Measurements from ENCODE around the gene DMD.

Gene DMD

GRCh38 chrX:31563792-31564191 is 1647.6 kb downstream of the DMD start:
- DNase-seq: no peak

DNA sequence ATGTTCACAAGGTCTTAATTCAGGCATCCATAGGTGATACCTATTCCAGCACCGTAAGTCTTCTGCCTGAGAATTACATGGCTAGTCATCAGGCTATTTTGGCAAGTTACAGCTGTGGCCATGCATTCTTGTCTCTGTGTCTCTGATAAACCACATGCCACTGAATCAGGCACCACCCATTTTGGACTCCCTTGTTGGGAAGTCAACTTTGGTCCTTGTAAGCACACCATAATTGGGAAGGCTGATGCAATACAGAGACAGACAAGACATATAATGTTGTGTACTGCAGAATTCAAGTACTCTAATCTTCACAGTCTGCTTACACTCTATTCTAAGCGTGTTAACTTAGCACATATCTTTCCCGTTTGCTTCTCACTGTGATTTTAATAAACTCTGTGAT is 1655.8 kb downstream of the DMD start:
- DNase-seq: no peak

GRCh38 chrX:31551913-31552312 is 1659.4 kb downstream of the DMD start:
- DNase-seq: no peak

DNA sequence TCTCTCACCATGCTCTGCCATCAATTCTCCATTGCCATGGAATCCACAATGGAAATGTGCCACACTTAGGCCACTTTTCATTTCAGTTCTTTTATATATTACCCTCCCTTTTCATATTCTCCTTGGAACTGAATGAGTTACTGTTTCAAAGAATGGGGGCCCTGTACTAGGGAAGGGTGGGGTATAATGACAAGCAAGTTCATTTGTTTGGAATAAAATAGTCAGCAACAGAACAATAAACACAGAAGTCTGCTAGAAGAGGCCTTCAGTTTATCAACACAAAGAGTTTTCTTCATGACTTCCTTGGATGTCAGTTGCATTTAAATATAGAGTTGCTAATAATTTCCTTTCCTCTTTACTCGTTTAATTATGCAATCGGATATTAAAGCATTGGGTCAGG is 1661.2 kb downstream of the DMD start:
- no peak for DNase-seq

DNA sequence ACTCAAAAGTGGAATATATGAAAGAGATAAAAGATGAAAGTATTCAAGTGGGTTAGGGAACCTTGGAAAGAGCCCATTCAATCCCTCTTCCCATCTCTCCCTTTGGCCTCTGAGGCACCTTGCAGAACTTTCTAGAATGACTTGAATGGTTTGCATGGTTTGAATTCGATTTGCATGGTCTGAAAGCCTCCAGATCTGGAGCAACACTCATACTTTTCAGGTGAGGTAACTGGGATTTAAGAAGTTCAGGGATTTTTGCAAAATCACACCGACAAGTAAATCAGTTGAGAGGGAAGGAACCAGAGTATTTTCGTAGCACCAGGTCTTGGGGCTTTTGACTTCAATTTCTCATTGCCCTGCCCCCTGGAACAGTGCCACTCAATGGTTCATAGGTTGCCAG is 1663.5 kb downstream of the DMD start:
- DNase-seq: no peak

GRCh38 chrX:31547416-31547815 is 1663.9 kb downstream of the DMD start:
- no peak for DNase-seq

DNA sequence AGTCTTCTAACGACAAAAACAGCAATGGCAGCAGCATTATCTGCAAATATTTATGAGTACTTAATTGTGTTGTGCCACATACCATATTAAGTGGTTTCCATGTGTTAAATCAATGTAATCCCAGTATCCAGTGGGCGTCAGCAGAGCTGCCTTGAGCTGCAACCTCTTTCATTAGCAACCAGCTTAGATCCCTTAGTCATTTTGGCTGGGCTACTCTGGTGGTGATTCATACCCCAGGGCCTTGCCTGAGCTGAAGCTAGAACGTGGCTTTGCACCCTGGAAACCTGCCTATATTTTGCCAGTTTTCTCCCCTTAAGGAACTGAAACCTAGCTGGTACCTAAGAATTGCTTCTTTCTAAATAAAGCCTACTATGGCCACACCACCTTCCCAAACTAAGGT is 1665.2 kb downstream of the DMD start:
- DNase-seq: no peak

- DNase-seq: no peak
These were observed 1665.6 kb downstream of the DMD start for GRCh38 chrX:31545726-31546125.

- no peak for DNase-seq
These were observed 1666.2 kb downstream of the DMD start for GRCh38 chrX:31545191-31545590.

GRCh38 chrX:31543634-31544033 is 1667.7 kb downstream of the DMD start:
- no peak for DNase-seq

DNA sequence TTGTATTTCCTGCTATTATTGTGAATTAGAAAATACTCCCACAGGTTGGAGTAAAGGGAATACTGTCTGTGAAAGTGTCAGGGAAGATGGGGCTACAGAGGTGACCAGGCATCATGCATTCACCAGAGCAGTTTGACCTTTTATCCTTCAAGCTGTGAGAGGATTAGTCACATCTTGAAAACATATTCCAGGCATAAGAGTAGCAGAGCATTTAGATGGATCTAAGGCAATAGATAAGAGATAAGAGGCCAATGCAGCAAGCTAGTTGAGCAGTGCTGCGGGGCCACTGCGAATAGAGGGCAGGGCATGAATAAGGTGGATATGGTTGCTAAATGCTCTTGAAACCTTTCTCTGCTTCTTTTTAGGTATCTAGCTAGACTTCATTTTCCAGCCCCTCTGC is 1668.8 kb downstream of the DMD start:
- DNase-seq: no peak

GRCh38 chrX:31540313-31540712 is 1671.0 kb downstream of the DMD start:
- no peak for DNase-seq

- no peak for DNase-seq
These were observed 1683.8 kb downstream of the DMD start for GRCh38 chrX:31527455-31528126.

DNA sequence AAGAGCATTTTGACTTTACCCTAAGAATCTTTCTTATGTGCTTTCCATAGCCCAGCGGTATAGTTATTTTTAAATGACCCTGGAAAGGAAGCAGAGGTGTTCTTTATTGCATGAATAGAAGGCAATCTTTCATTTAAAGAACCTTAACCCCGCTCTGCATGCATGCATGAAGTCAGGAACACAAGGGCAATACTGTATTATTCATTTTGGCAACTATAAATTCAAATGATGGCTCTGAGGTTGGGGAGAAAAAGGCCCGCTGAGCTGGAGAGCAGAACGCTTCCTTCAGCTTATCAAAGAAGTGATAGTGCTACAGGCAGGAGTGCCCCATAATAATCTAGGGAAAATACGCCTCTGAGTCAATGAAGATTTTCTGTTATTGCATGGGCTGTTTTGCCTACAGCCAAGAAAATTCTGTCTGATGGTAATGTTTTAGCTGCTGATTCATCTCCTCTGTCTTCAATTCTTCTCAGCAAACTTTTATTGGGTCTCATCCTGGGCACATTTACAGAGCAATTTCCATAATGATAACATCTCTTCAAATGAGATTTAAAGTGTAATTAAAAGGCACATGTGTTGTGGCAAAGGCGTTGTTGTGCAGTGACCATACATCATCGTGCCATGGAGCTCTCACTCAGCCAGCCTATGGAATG is 1687.3 kb downstream of the DMD start:
- DNase-seq: no peak

- no peak for DNase-seq
These were observed 1688.6 kb downstream of the DMD start for GRCh38 chrX:31522760-31523159.

- DNase-seq: no peak
These were observed 1689.4 kb downstream of the DMD start for GRCh38 chrX:31521941-31522340.

- DNase-seq: no peak
These were observed 1694.8 kb downstream of the DMD start for GRCh38 chrX:31516527-31516926.

DNA sequence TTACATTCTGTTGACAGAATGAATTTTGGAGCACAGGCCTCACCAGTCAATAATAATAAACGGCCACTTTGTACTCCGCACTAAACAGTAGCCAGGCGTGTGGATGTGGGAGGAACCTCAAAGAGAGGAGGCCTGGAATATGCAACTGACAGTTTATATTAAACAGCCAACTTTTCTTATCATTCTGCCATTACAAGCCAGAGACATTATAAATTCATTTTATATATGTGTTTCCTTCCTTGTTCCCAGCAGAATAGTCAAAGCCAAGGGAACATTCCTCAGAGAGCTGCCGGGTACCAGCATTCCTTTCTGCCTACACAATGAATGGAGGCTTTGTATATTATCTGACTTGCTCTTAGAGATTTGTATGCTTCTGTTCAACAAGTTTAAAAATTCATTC is 1703.0 kb downstream of the DMD start:
- no peak for DNase-seq

- DNase-seq: no peak
These were observed 1704.4 kb downstream of the DMD start for GRCh38 chrX:31506928-31507327.

DNA sequence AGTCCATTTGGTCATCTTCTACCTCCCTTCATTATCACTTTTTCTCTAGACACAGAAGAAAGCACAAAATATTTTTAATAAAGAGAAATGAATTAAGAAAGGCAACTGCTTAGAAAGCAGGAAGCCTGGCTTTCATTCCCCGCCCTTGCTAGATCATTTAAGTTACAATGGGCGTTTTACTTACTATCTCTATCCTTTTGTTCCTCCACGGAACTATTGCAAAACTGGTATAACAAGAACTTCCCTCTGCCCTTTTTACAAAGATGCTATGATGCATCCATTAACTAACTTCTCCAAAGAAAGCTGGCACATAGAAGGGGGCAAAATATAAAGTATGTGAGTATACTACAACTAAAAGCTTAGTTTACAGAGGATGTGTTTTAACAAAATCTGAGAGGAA is 1705.0 kb downstream of the DMD start:
- DNase-seq: no peak

- no peak for DNase-seq
These were observed 1710.4 kb downstream of the DMD start for GRCh38 chrX:31500921-31501320.

- no peak for DNase-seq
These were observed 1712.2 kb downstream of the DMD start for GRCh38 chrX:31499109-31499508.

DNA sequence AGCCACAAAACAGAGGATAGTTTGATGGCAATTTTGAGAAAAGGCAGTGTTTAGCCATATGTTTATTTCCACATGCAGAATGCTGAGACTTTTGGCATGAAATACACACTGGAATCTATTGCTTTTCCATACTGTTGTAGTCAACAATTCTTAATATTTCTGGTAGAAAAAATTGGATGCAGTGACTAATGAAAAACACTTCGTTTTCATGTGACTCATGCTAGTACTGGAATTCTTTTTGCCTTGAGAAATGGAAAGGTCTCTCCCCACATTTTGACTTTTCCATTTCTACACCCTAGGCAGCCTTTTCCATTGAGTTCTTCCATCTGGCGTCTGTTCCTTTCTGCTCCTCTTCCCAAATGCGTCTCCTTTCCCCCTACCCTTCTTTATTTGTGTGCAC is 1714.3 kb downstream of the DMD start:
- DNase-seq: no peak

DNA sequence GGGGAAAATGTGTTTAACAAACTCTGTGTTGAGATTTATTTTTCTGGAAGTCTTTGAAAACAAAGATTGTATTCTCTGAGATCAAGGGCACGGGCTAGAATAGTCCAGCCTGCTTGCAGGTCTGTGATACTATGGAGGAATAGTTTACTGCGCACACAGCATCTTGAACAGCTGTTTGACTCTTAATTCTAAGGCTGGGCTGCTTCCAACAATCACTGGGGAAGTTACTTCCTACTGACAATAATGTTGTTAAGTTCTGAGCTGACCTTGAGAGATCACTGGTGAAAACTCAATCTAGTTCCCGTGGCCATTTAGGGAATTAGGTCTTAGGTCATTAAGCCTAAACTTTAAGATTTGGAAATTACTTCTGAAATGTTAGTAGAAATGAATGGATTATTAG is 1723.4 kb downstream of the DMD start:
- no peak for DNase-seq

GRCh38 chrX:31483336-31483735 is 1728.0 kb downstream of the DMD start:
- no peak for DNase-seq
